ENCODE data around the gene LRG1. TPM values are rescaled to one million over a fixed set of nuclear protein-coding genes. Genes with fewer than 3 reads are reported as not detected.

The LRG1 gene
- total and polyA plus RNA-seq, 2 of the 13 experiments (the other 11 are each of a cell fraction or from before 2014, with no cell fraction given) = 12.0 to 39.3 TPM

GRCh38 chr19:4554717-4555116 is 14.9 kb upstream of the LRG1 start:
- Histone ChIP-seq H3K4me3 (replicated peaks in 1 of 3; ENCODE audit: insufficient read depth in 1 of 3, low read depth in 2 of 3, low read length in 3 of 3) (no peak overlapping the region), H3K9me3 (ENCODE audit: low read length) (no peaks in the 10 kb centered on the region), H3K9ac (ENCODE audit: insufficient read depth, low read depth, low read length) (no peak overlapping the region), H3K4me1 (ENCODE audit: insufficient read depth, low read length) (no peaks in the 10 kb centered on the region), H4K20me1 (ENCODE audit: insufficient read depth, low read length) (peaks cover 9% of the 10 kb centered on the region; the same call in 1 of the 2 replicates), H3K4me2 (ENCODE audit: low read depth, low read length) (no peak overlapping the region), H3K27ac (ENCODE audit: extremely low read length, insufficient read depth, low read length) (no peak overlapping the region), H2AFZ (ENCODE audit: low read length) (no peak overlapping the region), H3K36me3 (replicated peaks in 1 of 2; ENCODE audit: control insufficient read depth in 1 of 2, insufficient read depth in 2 of 2, low read length in 2 of 2) (peaks cover 46 to 73% of the 10 kb centered on the region in 2 experiments), H3K27me3 (ENCODE audit: control insufficient read depth in 1 of 2, insufficient read depth in 2 of 2, low read length in 2 of 2) (no peaks in the 10 kb centered on the region), H3K79me2 (ENCODE audit: insufficient read depth, low read length) (peaks cover 3% of the 10 kb centered on the region)
- in situ Hi-C loops (cut with HindIII; ENCODE audit: extremely low pct_ligation_motif_present, low pct_unique_long_range_greater_than_20kb) = no loop called here
- CTCF ChIA-PET (ENCODE audit: low intra/inter-chr PET ratio, low total read pairs) = no interaction called here
- WGBS (ENCODE audit: low lambda C conversion rate) = 97% methylated on average over 7 of the region's 7 CpGs
- FAIRE-seq (no peak), DNase-seq (ENCODE audit: low spot score) (no peak), ATAC-seq (no peak)
- TF ChIP-seq TFAP4 (IDR thresholded peaks at IDR 0.05; ENCODE audit: borderline replicate concordance, low read depth) (no peak), XRCC5 (optimal IDR thresholded peaks at IDR 0.05; ENCODE audit: low read length) (no peak), SIN3B (IDR thresholded peaks at IDR 0.05; ENCODE audit: low read length) (no peak), ZNF280D (CRISPR knock-in tag; IDR thresholded peaks at IDR 0.05) (no peak), CHD4 (IDR thresholded peaks at IDR 0.05; ENCODE audit: borderline replicate concordance, low read length) (no peak), MTA3 (CRISPR knock-in tag; IDR thresholded peaks at IDR 0.05) (no peak), ZBTB39 (CRISPR knock-in tag; IDR thresholded peaks at IDR 0.05) (no peak), ZNF720 (CRISPR knock-in tag; IDR thresholded peaks at IDR 0.05) (no peak), MYC (CRISPR knock-in tag; IDR thresholded peaks at IDR 0.05; ENCODE audit: borderline replicate concordance) (no peak), ZNF770 (CRISPR knock-in tag; IDR thresholded peaks at IDR 0.05) (no peak), ZNF746 (CRISPR knock-in tag; IDR thresholded peaks at IDR 0.05) (no peak)
- intact Hi-C loops (cut with micrococcal nuclease; ENCODE audit: unreplicated experiment) = no loop called here
- no TSS peak for BruUV-seq (replicated peaks)
- POLR2A ChIA-PET = interaction anchor here (1.4 kb wide), 1 partner anchor 20 kb away, joined by 4 read pairs; the partner anchor contains the start of gene PLIN5
